Gastroesophageal sphincter (tissue), 4 donors: Measurements from ENCODE around the gene GSTO2. TPM values are rescaled to one million over a fixed set of nuclear protein-coding genes. Genes with fewer than 3 reads are reported as not detected.
A peak's percentile ranks its signal among the peaks of the same experiment; 100 is the strongest.

Source experiments
- ATAC-seq: fragments of 150-250 bp; one replicate; pipeline ENCODE4 v1.9.1; 2016; ENCODE audit warnings: mild to moderate bottlenecking, moderate library complexity
- H3K27ac ChIP-seq, 4 donors: fragments of 200-600 bp; sonication (generic) in 3 of 4; 1 replicate in 3 of 4; 2 replicates in 1 of 4; pipeline ENCODE4 v1.5.1; 2016 to 2019
- H3K27me3 ChIP-seq: fragments of 200-600 bp; sonication (generic); one replicate; pipeline ENCODE4 v1.5.1; 2019
- H3K36me3 ChIP-seq, 2 donors: fragments of 200-600 bp; sonication (generic); one replicate each; pipeline ENCODE4 v1.5.1; 2019; ENCODE audit warnings: control low read depth in 1 of 2
- H3K4me1 ChIP-seq, 3 donors: fragments of 200-600 bp; sonication (generic); 1 replicate in 2 of 3; 2 replicates in 1 of 3; pipeline ENCODE4 v1.5.1; 2016 to 2019; ENCODE audit warnings: control low read depth in 2 of 3
- H3K4me3 ChIP-seq, 2 donors: fragments of 200-600 bp; sonication (generic); one replicate each; pipeline ENCODE4 v1.5.1; 2019; ENCODE audit warnings: mild to moderate bottlenecking in 1 of 2, moderate library complexity in 1 of 2
- H3K9me3 ChIP-seq, 3 donors: fragments of 200-600 bp; sonication (generic); one replicate each; pipeline ENCODE4 v1.5.1; 2017 to 2019; ENCODE audit warnings: control low read depth in 2 of 3
- EP300 ChIP-seq: sonication (generic); formaldehyde crosslinking; IDR thresholded peaks from one replicate; pipeline ENCODE4 v1.6.1; 2017; ENCODE audit warnings: antibody characterized with exemption, mild to moderate bottlenecking
- POLR2A ChIP-seq, 2 donors: fragments of 450-650 bp; IDR thresholded peaks; one replicate each; pipeline ENCODE4 v1.6.1; 2017; ENCODE audit warnings: antibody characterized with exemption in 2 of 2, mild to moderate bottlenecking in 2 of 2, moderate library complexity in 1 of 2
- POLR2AphosphoS5 ChIP-seq: sonication (generic); formaldehyde crosslinking; IDR thresholded peaks from one replicate; pipeline ENCODE4 v1.6.1; 2017; ENCODE audit warnings: antibody characterized with exemption
- WGBS, 2 donors: methylation state at CpG; one replicate each; pipeline ENCODE4 v1.1.5; 2018; ENCODE audit warnings: low coverage in 1 of 2; 5-methylcytosine and 5-hydroxymethylcytosine counted together
- total RNA-seq, 4 donors: library from RNA; depleted of rRNA; stranded (reverse); fragments of >200 nt; gene quantifications; one replicate each; pipeline ENCODE4 v1.1.0, GENCODE V29; 2016
- TF ChIP-seq, protein P1 (sequence below), 4 experiments: fragments of 200-600 bp in 2 of 4; fragments of 450-650 bp in 2 of 4; sonication (generic) in 1 of 4; IDR thresholded peaks; one replicate each; pipeline ENCODE4 v1.5.1; 2017 to 2019; ENCODE audit warnings: antibody characterized with exemption in 4 of 4, mild to moderate bottlenecking in 2 of 4, moderate library complexity in 2 of 4

GSTO2 gene
- total RNA-seq, 4 donors from 2014 or later = 0.15 to 1.3 (median 0.21) TPM

DNA sequence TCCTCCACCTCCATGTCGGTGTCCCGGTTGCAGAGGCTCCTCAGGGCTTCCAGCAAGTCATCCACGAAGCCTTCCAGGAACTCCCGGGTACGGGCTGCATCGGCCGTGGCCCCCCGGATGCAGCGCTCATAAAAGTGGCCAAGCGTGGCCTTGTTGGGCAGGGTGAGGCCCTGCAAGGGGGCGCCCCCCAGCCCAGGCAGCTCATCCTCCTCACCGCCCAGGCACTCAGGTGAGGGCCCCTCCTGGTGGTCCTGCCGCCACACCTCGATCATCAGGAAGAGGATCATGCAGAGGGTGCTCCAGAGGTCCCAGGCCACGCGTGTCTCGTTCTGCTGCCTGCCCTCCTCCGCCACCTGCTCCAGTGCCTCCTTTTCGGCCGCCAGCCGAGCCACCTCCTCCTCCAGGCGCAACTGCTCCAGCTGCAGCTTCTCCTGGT is 46.5 kb downstream of the GSTO2 start:
- Histone ChIP-seq H3K27me3 (no peaks in the 10 kb centered on the region), H3K9me3 (no peaks in the 10 kb centered on the region), H3K4me3 (no peak overlapping the region), H3K27ac (peak overlapping the region in 3 of 4 donors; percentile 83 to 100 (median 98)), H3K4me1 (peaks cover 4 to 78% (median 49%) of the 10 kb centered on the region in 3 donors), H3K36me3 (peaks cover 0 to 54% of the 10 kb centered on the region in 2 donors)
- WGBS, 2 donors = 100% methylated on average over 1 to 3 of the region's 22 CpGs
- ATAC-seq = no peak
- TF ChIP-seq EP300 (no peak), POLR2A (IDR thresholded peaks at IDR 0.05) (no peak), POLR2AphosphoS5 (no peak)
- TF ChIP-seq, protein P1, sequence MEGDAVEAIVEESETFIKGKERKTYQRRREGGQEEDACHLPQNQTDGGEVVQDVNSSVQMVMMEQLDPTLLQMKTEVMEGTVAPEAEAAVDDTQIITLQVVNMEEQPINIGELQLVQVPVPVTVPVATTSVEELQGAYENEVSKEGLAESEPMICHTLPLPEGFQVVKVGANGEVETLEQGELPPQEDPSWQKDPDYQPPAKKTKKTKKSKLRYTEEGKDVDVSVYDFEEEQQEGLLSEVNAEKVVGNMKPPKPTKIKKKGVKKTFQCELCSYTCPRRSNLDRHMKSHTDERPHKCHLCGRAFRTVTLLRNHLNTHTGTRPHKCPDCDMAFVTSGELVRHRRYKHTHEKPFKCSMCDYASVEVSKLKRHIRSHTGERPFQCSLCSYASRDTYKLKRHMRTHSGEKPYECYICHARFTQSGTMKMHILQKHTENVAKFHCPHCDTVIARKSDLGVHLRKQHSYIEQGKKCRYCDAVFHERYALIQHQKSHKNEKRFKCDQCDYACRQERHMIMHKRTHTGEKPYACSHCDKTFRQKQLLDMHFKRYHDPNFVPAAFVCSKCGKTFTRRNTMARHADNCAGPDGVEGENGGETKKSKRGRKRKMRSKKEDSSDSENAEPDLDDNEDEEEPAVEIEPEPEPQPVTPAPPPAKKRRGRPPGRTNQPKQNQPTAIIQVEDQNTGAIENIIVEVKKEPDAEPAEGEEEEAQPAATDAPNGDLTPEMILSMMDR (IDR thresholded peaks at IDR 0.05) = no peak

DNA sequence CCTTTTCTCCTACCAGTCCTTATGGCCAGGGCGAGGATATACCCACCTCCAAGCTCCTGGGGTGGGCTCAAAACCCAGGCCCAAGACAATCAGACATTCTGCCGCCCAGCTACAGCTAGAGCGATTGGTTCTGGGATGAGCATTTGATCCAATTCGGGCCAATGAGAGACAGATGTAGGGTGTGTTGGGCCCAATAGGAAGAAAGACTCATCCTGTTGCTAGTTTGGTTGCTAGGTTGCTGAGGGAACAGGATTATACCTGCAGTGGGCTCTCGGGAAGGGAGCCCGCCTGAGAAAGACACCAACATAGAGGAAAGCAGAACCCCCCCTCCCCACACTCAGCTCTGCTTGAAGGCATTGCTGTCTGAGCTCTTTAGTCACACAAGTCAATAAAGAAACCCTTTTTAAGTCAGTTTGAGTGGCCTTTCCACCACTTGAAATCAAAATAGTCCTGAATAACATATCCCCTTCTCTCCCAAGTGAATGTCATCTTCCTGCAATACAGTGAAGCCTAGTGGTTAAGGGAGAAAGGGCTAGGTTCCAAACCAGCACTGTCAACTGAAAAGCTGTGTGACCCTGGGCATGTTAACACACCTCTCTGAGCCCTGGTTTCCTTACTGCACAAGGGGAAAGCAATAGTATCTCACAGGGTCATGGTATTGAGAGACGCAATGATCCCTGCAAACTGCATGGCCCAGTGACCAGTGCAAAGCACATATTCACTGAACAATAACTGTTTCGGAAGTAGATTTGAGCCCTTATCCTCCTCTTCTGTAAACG is 47.5 kb downstream of the GSTO2 start:
- no peak for TF ChIP-seq EP300
- Histone ChIP-seq H3K4me3 (no peak overlapping the region), H3K4me1 (peaks cover 4 to 78% (median 53%) of the 10 kb centered on the region in 3 donors), H3K9me3 (no peaks in the 10 kb centered on the region), H3K27ac (peak overlapping the region; percentile 10 to 100 (median 90)), H3K27me3 (no peaks in the 10 kb centered on the region), H3K36me3 (peaks cover 0 to 44% of the 10 kb centered on the region in 2 donors)
- WGBS, 2 donors = 39 to 66% methylated on average over 4 to 7 of the region's 9 CpGs
- ATAC-seq = no peak

DNA sequence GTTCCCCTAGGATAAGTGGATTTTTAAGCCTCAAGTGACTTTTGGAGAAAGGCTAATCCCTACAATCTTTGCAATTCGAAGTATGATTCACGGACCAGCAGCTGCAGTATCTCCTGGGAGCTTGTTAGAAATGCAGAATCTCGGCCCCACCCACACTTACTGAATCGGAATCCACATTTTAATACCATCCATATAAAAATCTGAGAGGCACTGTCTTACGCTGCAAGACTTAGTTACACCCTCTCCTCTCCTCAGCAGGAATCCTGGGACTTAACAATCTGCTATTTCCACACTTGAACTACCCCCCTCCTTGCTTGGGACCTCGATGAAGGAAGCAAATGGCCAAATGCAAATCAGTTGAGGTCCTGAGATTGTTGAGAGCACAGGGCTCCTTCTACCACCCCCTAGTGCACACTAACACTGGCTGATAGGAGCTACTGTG is 48.3 kb downstream of the GSTO2 start:
- WGBS, 2 donors = 2 to 10% methylated on average over 6 of the region's 6 CpGs
- H3K9me3 ChIP-seq = no peaks in the 10 kb centered on the region
- H3K27ac ChIP-seq = peak overlapping the region in 3 of 4 donors; percentile 83 to 100 (median 98)
- H3K36me3 ChIP-seq = peaks cover 0 to 36% of the 10 kb centered on the region in 2 donors
- peak; percentile 65 for ATAC-seq
- peaks cover 4 to 78% (median 61%) of the 10 kb centered on the region in 3 donors for H3K4me1 ChIP-seq
- no peaks in the 10 kb centered on the region for H3K27me3 ChIP-seq
- no peak overlapping the region for H3K4me3 ChIP-seq
- TF ChIP-seq, protein P1 (IDR thresholded peaks at IDR 0.05) = no peak
- TF ChIP-seq POLR2AphosphoS5 = peak; percentile 84

DNA sequence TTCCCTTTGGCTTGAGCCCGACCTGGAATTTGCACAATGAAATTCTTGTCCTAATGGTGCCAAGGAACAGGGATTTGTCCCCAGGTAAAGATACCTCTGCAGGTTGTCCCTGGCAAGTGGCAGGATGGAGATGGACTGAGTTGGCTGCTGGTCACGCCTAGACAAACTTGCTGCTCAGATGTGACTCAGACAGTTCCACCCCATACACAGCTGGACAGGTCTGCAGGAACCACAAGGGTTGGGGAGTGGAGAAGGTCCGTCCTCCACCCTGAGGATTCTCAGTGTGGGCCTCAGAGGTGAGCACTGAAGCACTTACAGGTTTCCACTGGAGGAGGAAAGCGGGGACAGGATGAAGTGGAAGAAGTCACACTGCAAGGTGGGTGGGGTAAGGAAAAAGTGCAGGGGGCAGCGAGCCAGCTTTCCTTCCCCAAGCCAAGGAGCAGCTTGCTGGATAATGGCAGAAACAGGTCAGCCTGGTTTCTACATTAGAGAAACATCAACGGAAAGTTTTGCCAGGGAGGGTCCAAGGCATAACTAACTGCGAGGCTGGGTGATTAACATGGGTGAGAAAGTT is 48.8 kb downstream of the GSTO2 start:
- Histone ChIP-seq H3K27ac (peak overlapping the region; percentile 65 to 100 (median 90)), H3K4me1 (peaks cover 4 to 78% (median 66%) of the 10 kb centered on the region in 3 donors), H3K36me3 (peaks cover 0 to 31% of the 10 kb centered on the region in 2 donors), H3K27me3 (no peaks in the 10 kb centered on the region), H3K9me3 (no peaks in the 10 kb centered on the region), H3K4me3 (no peak overlapping the region)
- TF ChIP-seq POLR2AphosphoS5 = no peak
- TF ChIP-seq, protein P1 (IDR thresholded peaks at IDR 0.05) = no peak
- TF ChIP-seq POLR2A (IDR thresholded peaks at IDR 0.05) = no peak
- no peak for TF ChIP-seq EP300
- 63 to 73% methylated on average over 3 to 6 of the region's 7 CpGs for WGBS, 2 donors
- no peak for ATAC-seq

DNA sequence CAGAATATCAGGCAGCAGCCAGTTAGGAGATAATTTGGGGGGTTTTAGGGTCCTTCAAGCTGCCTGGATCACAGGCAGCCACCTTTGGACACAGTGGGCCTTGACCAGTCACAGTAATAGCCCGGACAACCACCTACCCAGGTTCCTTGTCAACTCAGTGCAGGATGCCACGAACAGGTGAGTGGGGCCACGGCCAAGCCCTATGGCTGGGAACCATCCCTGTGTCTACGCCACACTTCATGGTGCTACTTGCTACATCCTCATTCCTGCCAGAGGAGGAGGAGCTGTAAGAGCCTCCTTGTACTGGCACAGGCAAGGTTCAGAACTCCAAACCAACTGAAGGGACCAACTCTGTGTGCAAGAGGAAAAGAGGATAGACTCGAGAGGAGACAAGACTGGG is 49.3 kb downstream of the GSTO2 start:
- Histone ChIP-seq H3K27me3 (no peaks in the 10 kb centered on the region), H3K4me1 (peaks cover 4 to 78% (median 71%) of the 10 kb centered on the region in 3 donors), H3K27ac (peak overlapping the region; percentile 65 to 100 (median 90)), H3K4me3 (no peak overlapping the region), H3K36me3 (peaks cover 0 to 26% of the 10 kb centered on the region in 2 donors), H3K9me3 (no peaks in the 10 kb centered on the region)
- TF ChIP-seq POLR2AphosphoS5 (no peak), EP300 (no peak), POLR2A (IDR thresholded peaks at IDR 0.05) (no peak)
- TF ChIP-seq, protein P1 (IDR thresholded peaks at IDR 0.05) = no peak
- whole genome bisulfite sequencing, 2 donors = 94 to 100% methylated on average over 1 to 2 of the region's 5 CpGs
- no peak for ATAC-seq
